ENCODE measurements around the gene KIF26A. TPM values are rescaled to one million over a fixed set of nuclear protein-coding genes. Genes with fewer than 3 reads are reported as not detected.
A peak's percentile ranks its signal among the peaks of the same experiment; 100 is the strongest.

The KIF26A gene
- total RNA-seq, 2 donors from 2014 or later: 5.7 to 5.8 TPM

GRCh38 chr14:104100171-104101085 lies 38.0 kb upstream of the KIF26A start:
- ATAC-seq (peak; percentile 78), DNase-seq (peak; percentile 46 to 74)
- intact Hi-C loops (cut with DNase I, micrococcal nuclease): no loop called here

- intact Hi-C loops (cut with DNase I, micrococcal nuclease): no loop called here
- ATAC-seq (peak; percentile 64), DNase-seq (peak; percentile 51 to 72)
Measured at GRCh38 chr14:104101086-104101621, 37.2 kb upstream of the KIF26A start.

GRCh38 chr14:104101651-104102281 lies 36.6 kb upstream of the KIF26A start:
- intact Hi-C loops (cut with DNase I, micrococcal nuclease): no loop called here
- DNase-seq (peak; percentile 5 to 25), ATAC-seq (no peak)

GRCh38 chr14:104102282-104102914 lies 36.0 kb upstream of the KIF26A start:
- peak; percentile 3 to 20 for DNase-seq
- no peak for ATAC-seq
- intact Hi-C loops (cut with DNase I, micrococcal nuclease): no loop called here

- peak; percentile 3 to 24 for DNase-seq
- ATAC-seq: no peak
- intact Hi-C loops (cut with DNase I, micrococcal nuclease): no loop called here
Measured at GRCh38 chr14:104103061-104103445, 35.3 kb upstream of the KIF26A start.

- intact Hi-C loops (cut with DNase I, micrococcal nuclease): no loop called here
- DNase-seq (peak in 1 of 2 donors; percentile 18), ATAC-seq (no peak)
Measured at GRCh38 chr14:104103446-104104075, 34.8 kb upstream of the KIF26A start.

GRCh38 chr14:104104076-104104901 lies 34.1 kb upstream of the KIF26A start:
- peak; percentile 13 to 34 for DNase-seq
- peak; percentile 2 for ATAC-seq
- intact Hi-C loops (cut with DNase I, micrococcal nuclease): no loop called here

GRCh38 chr14:104105071-104105821 lies 33.1 kb upstream of the KIF26A start:
- ATAC-seq: peak; percentile 19
- intact Hi-C loops (cut with DNase I, micrococcal nuclease): no loop called here
- peak; percentile 31 to 41 for DNase-seq

- peak; percentile 58 for ATAC-seq
- peak; percentile 48 to 54 for DNase-seq
- intact Hi-C loops (cut with DNase I, micrococcal nuclease): no loop called here
Measured at GRCh38 chr14:104105822-104106470, 32.4 kb upstream of the KIF26A start.

GRCh38 chr14:104106471-104106991 lies 31.9 kb upstream of the KIF26A start:
- peak; percentile 7 to 28 for DNase-seq
- no peak for ATAC-seq
- intact Hi-C loops (cut with DNase I, micrococcal nuclease): no loop called here

GRCh38 chr14:104107101-104107581 lies 31.2 kb upstream of the KIF26A start:
- intact Hi-C loops (cut with DNase I, micrococcal nuclease): no loop called here
- DNase-seq (no peak), ATAC-seq (no peak)

- DNase-seq (peak; percentile 56 to 71), ATAC-seq (peak; percentile 39)
- intact Hi-C loops (cut with DNase I, micrococcal nuclease): no loop called here
Measured at GRCh38 chr14:104107611-104108569, 30.5 kb upstream of the KIF26A start.

- intact Hi-C loops (cut with DNase I, micrococcal nuclease): no loop called here
- ATAC-seq: no peak
- peak; percentile 17 to 33 for DNase-seq
Measured at GRCh38 chr14:104108570-104109541, 29.5 kb upstream of the KIF26A start.

GRCh38 chr14:104109731-104110361 lies 28.5 kb upstream of the KIF26A start:
- no peak for ATAC-seq
- intact Hi-C loops (cut with DNase I, micrococcal nuclease): no loop called here
- peak in 1 of 2 donors; percentile 23 for DNase-seq

Data from left colon (tissue), 2 donors.